ENCODE results near the gene JMJD6. TPM values are rescaled to one million over a fixed set of nuclear protein-coding genes. Genes with fewer than 3 reads are reported as not detected.

Gene JMJD6
- total and polyA plus RNA-seq, 9 of the 15 experiments (the other 6 are each of a cell fraction or from before 2014, with no cell fraction given): 2.5 to 52.3 (median 36.3) TPM

DNA sequence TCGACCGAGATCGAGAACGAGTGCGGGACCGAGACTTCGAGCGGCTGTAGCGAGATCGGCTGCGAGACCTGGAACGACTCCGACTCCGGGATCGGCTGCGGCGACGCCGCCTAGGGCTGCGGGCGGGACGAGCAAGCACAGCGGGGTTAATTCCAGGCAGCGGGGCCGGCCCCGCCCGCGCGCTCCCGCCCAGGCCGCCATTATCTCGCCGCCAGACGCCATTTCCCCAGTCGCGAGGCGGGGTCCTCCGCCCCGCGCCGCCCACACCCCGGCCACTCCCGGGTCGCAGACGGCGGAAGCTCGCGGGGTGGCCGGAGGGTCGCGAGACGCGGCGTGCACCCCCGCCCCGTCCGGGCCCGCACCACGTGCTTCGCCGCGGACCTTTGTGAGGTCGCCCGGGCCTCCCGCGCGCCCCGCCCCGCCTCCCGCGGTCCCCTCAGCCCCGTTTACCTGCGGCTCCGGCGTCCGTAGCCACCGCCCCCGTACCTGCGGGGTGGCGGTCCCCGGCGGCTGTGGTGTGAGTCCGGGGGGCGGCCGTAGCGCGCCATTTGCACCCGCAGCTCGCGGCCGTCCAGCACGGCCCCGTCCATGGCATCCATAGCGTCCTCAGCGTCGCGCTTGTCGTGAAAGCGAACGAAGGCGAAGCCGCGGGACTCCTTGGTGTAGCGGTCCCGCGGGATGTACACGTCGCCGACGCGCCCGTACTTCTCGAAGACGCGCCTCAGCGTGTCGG is 10.1 kb upstream of the JMJD6 start (continued):
- TF ChIP-seq SRSF3 (IDR thresholded peaks at IDR 0.05; ENCODE audit: insufficient read depth, low read length) (peak; percentile 78; the same call in 1 of the 2 replicates), ZNF445 (CRISPR knock-in tag; IDR thresholded peaks at IDR 0.05; ENCODE audit: low read depth) (no peak), ZEB2 (IDR thresholded peaks at IDR 0.05) (no peak), PYGO2 (tag; IDR thresholded peaks at IDR 0.05) (no peak), ZNF124 (CRISPR knock-in tag; IDR thresholded peaks at IDR 0.05) (no peak), POLR3A (IDR thresholded peaks at IDR 0.05; ENCODE audit: borderline replicate concordance, extremely low read depth, insufficient read depth, insufficient read length) (no peak), CC2D1A (IDR thresholded peaks at IDR 0.05) (no peak), ZNF644 (tag; IDR thresholded peaks at IDR 0.05; ENCODE audit: low read depth) (0 out of 2 replicates have a peak, but pooled peaks have one; percentile 59), MCM5 (IDR thresholded peaks at IDR 0.05; ENCODE audit: low read depth) (no peak), U2AF1 (optimal IDR thresholded peaks at IDR 0.05; ENCODE audit: low read depth, low read length) (no peak), HEY1 (CRISPR knock-in tag; IDR thresholded peaks at IDR 0.05; ENCODE audit: borderline replicate concordance) (no peak), POLR2G (IDR thresholded peaks at IDR 0.05; ENCODE audit: low read depth, low read length) (peak; percentile 96), XRCC5 (IDR thresholded peaks at IDR 0.05; ENCODE audit: low read depth, low read length) (no peak), PTBP1 (IDR thresholded peaks at IDR 0.05; ENCODE audit: low read depth, low read length) (no peak), ZNF212 (CRISPR knock-in tag; IDR thresholded peaks at IDR 0.05) (no peak), ZNF324 (CRISPR knock-in tag; IDR thresholded peaks at IDR 0.05) (no peak)
- TF ChIP-seq, protein P1, sequence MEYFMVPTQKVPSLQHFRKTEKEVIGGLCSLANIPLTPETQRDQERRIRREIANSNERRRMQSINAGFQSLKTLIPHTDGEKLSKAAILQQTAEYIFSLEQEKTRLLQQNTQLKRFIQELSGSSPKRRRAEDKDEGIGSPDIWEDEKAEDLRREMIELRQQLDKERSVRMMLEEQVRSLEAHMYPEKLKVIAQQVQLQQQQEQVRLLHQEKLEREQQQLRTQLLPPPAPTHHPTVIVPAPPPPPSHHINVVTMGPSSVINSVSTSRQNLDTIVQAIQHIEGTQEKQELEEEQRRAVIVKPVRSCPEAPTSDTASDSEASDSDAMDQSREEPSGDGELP (CRISPR knock-in tag; IDR thresholded peaks at IDR 0.05; ENCODE audit: borderline replicate concordance): peak; percentile 67; the same call in 1 of the 2 replicates
- TF ChIP-seq, protein P2, sequence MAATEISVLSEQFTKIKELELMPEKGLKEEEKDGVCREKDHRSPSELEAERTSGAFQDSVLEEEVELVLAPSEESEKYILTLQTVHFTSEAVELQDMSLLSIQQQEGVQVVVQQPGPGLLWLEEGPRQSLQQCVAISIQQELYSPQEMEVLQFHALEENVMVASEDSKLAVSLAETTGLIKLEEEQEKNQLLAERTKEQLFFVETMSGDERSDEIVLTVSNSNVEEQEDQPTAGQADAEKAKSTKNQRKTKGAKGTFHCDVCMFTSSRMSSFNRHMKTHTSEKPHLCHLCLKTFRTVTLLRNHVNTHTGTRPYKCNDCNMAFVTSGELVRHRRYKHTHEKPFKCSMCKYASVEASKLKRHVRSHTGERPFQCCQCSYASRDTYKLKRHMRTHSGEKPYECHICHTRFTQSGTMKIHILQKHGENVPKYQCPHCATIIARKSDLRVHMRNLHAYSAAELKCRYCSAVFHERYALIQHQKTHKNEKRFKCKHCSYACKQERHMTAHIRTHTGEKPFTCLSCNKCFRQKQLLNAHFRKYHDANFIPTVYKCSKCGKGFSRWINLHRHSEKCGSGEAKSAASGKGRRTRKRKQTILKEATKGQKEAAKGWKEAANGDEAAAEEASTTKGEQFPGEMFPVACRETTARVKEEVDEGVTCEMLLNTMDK (IDR thresholded peaks at IDR 0.05; ENCODE audit: borderline replicate concordance, insufficient read depth, low read depth, low read length, poor library complexity, severe bottlenecking): peak; percentile 60
- TF ChIP-seq, protein P3, sequence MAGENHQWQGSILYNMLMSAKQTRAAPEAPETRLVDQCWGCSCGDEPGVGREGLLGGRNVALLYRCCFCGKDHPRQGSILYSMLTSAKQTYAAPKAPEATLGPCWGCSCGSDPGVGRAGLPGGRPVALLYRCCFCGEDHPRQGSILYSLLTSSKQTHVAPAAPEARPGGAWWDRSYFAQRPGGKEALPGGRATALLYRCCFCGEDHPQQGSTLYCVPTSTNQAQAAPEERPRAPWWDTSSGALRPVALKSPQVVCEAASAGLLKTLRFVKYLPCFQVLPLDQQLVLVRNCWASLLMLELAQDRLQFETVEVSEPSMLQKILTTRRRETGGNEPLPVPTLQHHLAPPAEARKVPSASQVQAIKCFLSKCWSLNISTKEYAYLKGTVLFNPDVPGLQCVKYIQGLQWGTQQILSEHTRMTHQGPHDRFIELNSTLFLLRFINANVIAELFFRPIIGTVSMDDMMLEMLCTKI (IDR thresholded peaks at IDR 0.05; ENCODE audit: partially characterized antibody): no peak
- TF ChIP-seq, protein P4, sequence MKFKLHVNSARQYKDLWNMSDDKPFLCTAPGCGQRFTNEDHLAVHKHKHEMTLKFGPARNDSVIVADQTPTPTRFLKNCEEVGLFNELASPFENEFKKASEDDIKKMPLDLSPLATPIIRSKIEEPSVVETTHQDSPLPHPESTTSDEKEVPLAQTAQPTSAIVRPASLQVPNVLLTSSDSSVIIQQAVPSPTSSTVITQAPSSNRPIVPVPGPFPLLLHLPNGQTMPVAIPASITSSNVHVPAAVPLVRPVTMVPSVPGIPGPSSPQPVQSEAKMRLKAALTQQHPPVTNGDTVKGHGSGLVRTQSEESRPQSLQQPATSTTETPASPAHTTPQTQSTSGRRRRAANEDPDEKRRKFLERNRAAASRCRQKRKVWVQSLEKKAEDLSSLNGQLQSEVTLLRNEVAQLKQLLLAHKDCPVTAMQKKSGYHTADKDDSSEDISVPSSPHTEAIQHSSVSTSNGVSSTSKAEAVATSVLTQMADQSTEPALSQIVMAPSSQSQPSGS (CRISPR knock-in tag; IDR thresholded peaks at IDR 0.05): no peak
- TF ChIP-seq, protein P5, sequence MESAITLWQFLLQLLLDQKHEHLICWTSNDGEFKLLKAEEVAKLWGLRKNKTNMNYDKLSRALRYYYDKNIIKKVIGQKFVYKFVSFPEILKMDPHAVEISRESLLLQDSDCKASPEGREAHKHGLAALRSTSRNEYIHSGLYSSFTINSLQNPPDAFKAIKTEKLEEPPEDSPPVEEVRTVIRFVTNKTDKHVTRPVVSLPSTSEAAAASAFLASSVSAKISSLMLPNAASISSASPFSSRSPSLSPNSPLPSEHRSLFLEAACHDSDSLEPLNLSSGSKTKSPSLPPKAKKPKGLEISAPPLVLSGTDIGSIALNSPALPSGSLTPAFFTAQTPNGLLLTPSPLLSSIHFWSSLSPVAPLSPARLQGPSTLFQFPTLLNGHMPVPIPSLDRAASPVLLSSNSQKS (CRISPR knock-in tag; IDR thresholded peaks at IDR 0.05): no peak
